Stimulated activated CD4-positive, alpha-beta T cell treated with anti-CD3 and anti-CD28 coated beads, Interleukin-15, amount 100 ng/mL, for 1 hour (primary cell): ENCODE results near the gene KLHL1.

ENCODE experiments used
- DNase-seq, 2 donors: peaks; one replicate each; pipeline ENCODE4 v3.0.0-alpha.2; 2020; ENCODE audit warnings: low read depth in 1 of 2, low spot score in 1 of 2

Gene KLHL1

GRCh38 chr13:69704311-69704710 is 403.9 kb downstream of the KLHL1 start:
- no peak for DNase-seq

DNA sequence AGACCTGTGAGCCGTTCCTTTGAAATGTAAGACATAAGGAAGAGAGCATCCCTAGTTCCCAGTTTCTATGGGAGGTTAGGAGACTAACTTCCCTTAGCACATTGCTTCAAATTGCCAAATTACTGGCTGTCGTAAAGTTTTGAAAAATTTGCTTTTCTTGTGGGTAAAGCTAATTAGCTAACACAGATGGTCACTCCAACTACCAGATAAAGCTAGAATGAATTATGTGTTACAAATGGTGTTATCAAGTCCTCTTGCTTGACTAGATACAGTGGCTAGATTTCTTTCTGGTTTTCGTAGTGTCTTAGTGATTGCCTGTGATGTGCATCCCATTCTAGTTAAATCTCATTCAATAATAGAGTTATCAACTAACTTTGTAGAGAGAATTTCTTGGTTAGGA is 417.3 kb downstream of the KLHL1 start:
- no peak for DNase-seq

- DNase-seq: no peak
These were observed 424.1 kb downstream of the KLHL1 start for GRCh38 chr13:69683921-69684686.

- no peak for DNase-seq
These were observed 426.5 kb downstream of the KLHL1 start for GRCh38 chr13:69681722-69682121.

GRCh38 chr13:69677343-69677742 is 430.9 kb downstream of the KLHL1 start:
- no peak for DNase-seq

GRCh38 chr13:69676286-69676685 is 432.0 kb downstream of the KLHL1 start:
- no peak for DNase-seq

GRCh38 chr13:69660155-69660554 is 448.1 kb downstream of the KLHL1 start:
- DNase-seq: no peak

- DNase-seq: no peak
These were observed 450.6 kb downstream of the KLHL1 start for GRCh38 chr13:69657676-69658075.

DNA sequence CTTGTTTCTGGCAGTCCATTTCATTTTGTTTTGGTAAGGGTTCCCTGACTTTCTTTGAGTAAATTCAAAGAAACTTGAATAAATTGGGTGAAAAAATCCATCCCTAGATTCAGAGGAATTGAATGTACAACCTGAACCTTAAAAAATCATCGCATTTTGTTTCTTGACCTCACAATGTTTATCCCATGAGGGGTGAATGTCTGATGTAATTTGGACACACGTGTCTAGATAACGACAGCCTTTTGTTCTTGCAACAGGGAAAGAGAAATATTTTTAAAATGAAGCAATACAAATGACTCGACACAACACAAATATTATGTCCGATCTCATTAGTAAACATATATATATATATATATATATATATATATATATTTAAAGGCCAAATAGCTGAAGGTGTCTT is 453.9 kb downstream of the KLHL1 start:
- no peak for DNase-seq
